SKM-1 treated with dmso at 0.1 percent for 144 hours (cell line): Measurements from ENCODE around the gene SAMD3.
"Not testable (repeated sequence)": the region's sequence is repeated elsewhere in the genome, so short reads cannot be mapped to it uniquely, and the experiment has no call there.

Experiments
- DNase-seq: peaks from one replicate; lab custom pipeline; 2025; ENCODE audit not compliant: unreplicated experiment; lab: John Stamatoyannopoulos, UW

Gene SAMD3

GRCh38 chr6:130182466-130182865 lies 40.3 kb downstream of the SAMD3 start:
- DNase-seq = no peak

GRCh38 chr6:130178692-130179091 lies 44.1 kb downstream of the SAMD3 start:
- no peak for DNase-seq

- DNase-seq = no peak
Observed at GRCh38 chr6:130176378-130176777, 46.4 kb downstream of the SAMD3 start.

- not testable (repeated sequence) for DNase-seq
Observed at GRCh38 chr6:130173377-130174004, 49.3 kb downstream of the SAMD3 start.

GRCh38 chr6:130170160-130170559 lies 52.6 kb downstream of the SAMD3 start:
- DNase-seq = not testable (repeated sequence)

GRCh38 chr6:130167655-130168054 lies 55.1 kb downstream of the SAMD3 start:
- no peak for DNase-seq

GRCh38 chr6:130164251-130164650 lies 58.5 kb downstream of the SAMD3 start:
- DNase-seq = no peak

- no peak for DNase-seq
Observed at GRCh38 chr6:130163266-130163665, 59.5 kb downstream of the SAMD3 start.

- DNase-seq = no peak
Observed at GRCh38 chr6:130162421-130162820, 60.3 kb downstream of the SAMD3 start.

- no peak for DNase-seq
Observed at GRCh38 chr6:130161683-130162404, 60.9 kb downstream of the SAMD3 start.

GRCh38 chr6:130159956-130160355 lies 62.8 kb downstream of the SAMD3 start:
- DNase-seq = no peak

GRCh38 chr6:130158548-130158947 lies 64.2 kb downstream of the SAMD3 start:
- no peak for DNase-seq

- DNase-seq = no peak
Observed at GRCh38 chr6:130158056-130158455, 64.7 kb downstream of the SAMD3 start.

- no peak for DNase-seq
Observed at GRCh38 chr6:130156908-130157307, 65.8 kb downstream of the SAMD3 start.

- DNase-seq = no peak
Observed at GRCh38 chr6:130152908-130153510, 69.7 kb downstream of the SAMD3 start.

- no peak for DNase-seq
Observed at GRCh38 chr6:130150906-130151305, 71.8 kb downstream of the SAMD3 start.

- DNase-seq = not testable (repeated sequence)
Observed at GRCh38 chr6:130149016-130149415, 73.7 kb downstream of the SAMD3 start.

GRCh38 chr6:130148181-130148580 lies 74.6 kb downstream of the SAMD3 start:
- no peak for DNase-seq

- DNase-seq = no peak
Observed at GRCh38 chr6:130147111-130147510, 75.6 kb downstream of the SAMD3 start.

GRCh38 chr6:130143709-130144108 lies 79.0 kb downstream of the SAMD3 start:
- DNase-seq = no peak

GRCh38 chr6:130140084-130140483 lies 82.7 kb downstream of the SAMD3 start:
- no peak for DNase-seq

GRCh38 chr6:130138909-130139242 lies 83.9 kb downstream of the SAMD3 start:
- DNase-seq = no peak
